Endometrium (tissue), 2 donors: ENCODE measurements around the gene CMC2.

Source experiments
- FAIRE-seq: peaks from 2 replicates; lab custom pipeline; 2012; peaks lifted over from hg19 to GRCh38; lab: Jason Lieb, UNC
- donor health status: control.
- donor health status: control.

The CMC2 gene

GRCh38 chr16:81003064-81003463 lies 3.6 kb downstream of the CMC2 start:
- no peak for FAIRE-seq

GRCh38 chr16:81001330-81001729 lies 5.4 kb downstream of the CMC2 start:
- FAIRE-seq = no peak

DNA sequence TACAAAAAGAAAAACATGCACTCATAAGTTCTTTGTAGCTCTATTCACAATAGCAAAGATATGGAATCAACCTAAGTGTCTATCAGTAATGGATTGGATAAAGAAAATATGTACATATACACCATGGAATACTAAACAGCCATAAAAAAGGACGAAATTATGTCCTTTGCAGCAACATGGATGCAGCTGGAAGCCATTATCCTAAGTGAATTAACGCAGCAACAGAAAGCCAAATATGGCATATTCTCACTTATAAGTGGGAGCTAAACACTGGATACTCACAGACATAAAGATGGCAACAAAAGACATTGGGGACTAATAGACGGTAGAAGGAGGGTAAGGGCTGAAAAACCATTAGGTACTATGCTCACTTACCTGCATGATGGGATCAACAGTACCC lies 5.8 kb downstream of the CMC2 start:
- no peak for FAIRE-seq

- FAIRE-seq = no peak
These were observed 8.6 kb downstream of the CMC2 start for GRCh38 chr16:80997964-80998620.

DNA sequence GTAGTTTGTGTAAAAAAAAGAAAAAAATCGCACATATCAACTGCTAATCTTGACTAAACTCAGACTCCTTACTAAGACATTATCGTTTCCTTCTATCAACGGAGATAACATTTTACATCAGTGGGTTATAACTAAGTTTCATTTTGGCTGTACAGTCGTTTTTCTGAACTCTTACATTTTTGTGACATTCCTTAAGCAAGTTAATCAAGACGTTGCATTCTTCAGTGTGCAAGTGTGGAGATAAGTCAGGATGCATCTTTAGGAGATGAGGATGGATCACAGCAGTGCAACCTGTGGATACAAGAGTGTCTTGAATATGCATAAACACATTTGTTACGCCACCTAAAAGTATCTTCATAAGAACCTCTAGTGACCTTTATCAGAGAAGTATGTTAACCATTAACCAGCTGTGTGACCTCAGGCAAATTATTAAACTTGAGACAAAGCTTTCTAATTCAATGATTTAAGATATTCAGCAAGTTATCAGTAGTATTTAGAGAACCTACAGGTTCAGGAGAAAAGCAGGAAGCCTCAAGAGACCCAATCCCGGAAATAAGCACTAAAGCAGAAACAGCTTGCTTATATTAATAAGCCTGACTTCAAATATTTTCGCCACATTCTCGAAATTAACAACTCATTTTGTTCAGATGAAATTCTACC lies 9.4 kb downstream of the CMC2 start:
- FAIRE-seq = no peak

DNA sequence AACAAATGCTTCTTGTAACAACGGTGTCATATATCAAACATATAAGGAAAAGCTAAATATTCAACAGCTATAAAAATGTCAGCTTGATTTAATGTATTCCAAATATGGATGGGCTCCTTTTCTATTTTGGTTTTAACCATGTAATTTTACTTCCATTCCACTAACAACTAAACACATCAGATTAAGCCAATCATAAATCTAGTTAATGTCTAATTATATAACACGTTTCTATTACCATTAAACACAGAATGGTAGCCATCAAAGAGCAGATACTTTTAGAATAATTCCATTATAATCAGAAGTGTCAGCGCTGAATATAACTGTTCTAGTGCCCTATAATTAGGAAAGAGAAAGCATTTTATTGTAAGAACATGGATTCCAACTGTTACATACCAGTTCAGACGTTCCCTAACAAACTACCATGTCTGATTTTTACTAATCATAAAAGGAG lies 10.0 kb downstream of the CMC2 start:
- FAIRE-seq = no peak

DNA sequence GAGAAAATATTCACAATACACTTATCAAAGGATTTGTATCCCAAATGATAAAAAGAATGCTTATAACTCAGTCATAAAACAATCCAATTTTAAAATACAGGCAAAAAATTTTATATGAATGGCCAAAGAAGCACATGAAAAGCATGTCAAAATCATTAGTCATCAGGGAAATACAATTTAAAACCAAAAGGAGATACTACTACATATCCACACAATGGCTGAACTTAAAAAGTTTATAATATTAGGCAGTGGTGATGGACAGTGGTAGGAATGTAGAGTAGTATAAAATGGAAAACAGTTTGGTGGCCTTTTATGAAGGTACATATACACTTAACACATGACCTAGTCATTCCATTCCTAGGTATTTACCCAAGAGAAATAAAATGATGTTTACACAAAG lies 12.2 kb downstream of the CMC2 start:
- no peak for FAIRE-seq

- no peak for FAIRE-seq
These were observed 12.9 kb downstream of the CMC2 start for GRCh38 chr16:80993834-80994233.

DNA sequence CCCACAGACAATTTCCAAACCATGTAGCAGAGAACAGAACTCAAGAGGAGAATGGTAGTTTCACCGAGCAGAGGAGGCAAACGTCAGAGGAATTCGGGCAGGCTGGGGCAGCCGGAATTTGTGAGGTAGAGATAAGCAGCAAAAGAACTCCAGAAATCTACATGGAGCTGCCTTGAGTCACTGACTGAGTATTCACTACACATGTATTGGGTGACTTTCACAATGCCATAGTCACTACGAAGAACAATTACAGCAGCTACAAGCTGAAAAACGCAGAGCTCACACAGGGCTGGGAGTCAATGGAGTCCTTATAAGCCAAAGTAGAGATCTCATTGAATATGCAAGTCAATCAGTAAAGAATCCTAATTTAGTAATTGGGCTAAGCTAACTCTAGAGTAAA lies 13.4 kb downstream of the CMC2 start:
- no peak for FAIRE-seq

DNA sequence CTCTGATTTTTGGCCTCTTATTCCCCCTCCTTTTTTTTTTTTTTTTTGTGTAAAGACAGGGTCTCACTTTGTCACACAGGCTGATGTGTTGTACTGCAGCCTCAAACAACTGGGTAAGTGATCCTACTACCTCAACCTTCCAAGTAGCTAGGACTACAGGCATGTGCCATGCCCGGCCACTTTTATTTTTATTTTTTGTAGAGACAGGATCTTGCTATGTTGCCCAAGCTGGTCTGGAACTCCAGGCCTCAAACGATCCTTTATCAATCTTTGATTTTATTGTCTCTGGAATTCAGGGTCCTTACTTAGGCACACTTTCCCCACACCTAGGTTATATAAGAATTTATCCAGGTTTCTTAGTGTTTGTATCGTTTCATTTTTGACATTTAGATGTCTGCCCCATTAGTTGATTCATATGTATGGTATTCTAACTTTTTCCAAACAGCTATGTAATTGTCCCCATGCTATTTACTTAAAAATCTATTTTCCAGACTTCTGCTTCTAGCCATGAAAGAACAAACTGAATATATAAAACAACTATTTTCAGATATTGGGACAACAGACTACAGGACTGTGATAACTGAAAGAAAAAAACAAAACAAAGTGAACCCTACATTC lies 13.9 kb downstream of the CMC2 start:
- no peak for FAIRE-seq

GRCh38 chr16:80991792-80992430 lies 14.8 kb downstream of the CMC2 start:
- no peak for FAIRE-seq

GRCh38 chr16:80990978-80991377 lies 15.7 kb downstream of the CMC2 start:
- FAIRE-seq = no peak

- no peak for FAIRE-seq
These were observed 16.1 kb downstream of the CMC2 start for GRCh38 chr16:80990577-80990976.

DNA sequence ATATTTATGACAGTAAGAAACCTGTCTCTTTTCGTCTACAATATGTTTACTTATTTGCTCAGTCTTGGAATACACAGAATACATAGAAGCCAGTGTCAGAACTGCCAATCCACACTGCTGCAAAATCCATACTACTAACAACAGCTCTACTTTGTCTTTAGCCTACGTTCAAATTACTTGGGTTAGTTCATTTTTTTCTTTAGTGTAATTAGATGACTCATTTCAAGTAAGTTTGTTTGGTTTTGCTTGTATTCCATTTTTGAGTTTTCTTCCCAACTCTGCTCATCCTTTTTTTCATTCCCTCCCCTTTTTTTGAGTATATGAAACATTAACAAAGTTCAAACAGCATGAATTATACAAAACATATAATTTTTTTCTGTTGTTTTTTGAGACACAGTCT lies 16.9 kb downstream of the CMC2 start:
- no peak for FAIRE-seq

GRCh38 chr16:80988756-80989155 lies 17.9 kb downstream of the CMC2 start:
- no peak for FAIRE-seq

DNA sequence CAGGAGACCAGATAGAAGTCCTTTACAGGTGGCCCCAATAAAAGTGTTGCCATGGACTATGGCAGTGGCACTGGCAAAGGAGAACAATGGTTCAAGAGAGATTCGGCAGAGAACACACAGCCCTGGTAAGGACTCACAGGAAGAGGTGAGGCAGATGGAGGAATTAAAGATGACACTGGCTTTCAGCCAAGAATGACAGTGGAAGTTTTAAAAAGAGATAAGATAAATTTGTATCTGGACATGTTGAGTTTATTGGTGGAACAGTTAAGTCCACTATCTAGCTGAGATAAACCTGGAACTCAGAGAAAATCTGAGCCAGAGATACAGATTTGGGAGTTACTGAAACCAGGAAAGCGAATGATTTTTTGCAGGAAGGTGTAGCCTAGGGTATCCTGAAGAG lies 20.1 kb downstream of the CMC2 start:
- no peak for FAIRE-seq

- FAIRE-seq = no peak
These were observed 21.1 kb downstream of the CMC2 start for GRCh38 chr16:80985611-80986010.

DNA sequence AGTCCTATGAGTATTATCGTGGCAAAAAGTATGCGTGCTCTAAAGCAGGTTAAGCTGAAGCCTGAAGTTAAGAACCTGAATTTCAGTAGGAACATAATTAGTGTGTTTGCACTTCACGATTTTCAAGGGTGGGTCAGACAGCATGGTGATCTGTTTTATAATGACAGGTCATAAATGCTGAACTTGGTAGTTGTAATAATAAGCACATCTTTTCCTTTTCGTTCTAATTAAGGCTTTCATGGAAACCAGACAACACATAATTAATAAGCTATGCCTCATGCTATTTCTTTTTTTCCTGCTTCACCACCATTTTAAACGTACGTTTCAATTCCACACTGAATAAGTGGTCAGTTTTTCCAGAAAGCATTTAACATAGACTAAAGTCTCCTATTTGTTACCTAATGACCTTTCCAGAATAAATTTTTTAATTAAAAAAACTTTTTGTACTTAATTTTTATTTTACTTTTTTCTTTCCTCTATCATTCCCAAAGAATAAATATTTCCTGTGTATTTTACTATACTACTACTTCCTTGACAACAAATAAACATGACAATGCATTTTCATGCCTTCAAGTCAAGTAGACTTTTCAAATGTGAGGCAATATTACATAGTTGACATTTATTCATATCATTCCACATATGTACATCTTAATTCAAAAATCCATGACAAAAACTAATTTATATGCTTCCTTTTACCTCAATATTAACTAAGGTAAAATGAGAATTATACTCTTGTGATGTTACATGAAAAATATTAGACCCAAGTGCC lies 22.4 kb downstream of the CMC2 start:
- no peak for FAIRE-seq

- no peak for FAIRE-seq
These were observed 24.0 kb downstream of the CMC2 start for GRCh38 chr16:80982646-80983045.

- FAIRE-seq = no peak
These were observed 25.6 kb downstream of the CMC2 start for GRCh38 chr16:80981103-80981502.

- FAIRE-seq = no peak
These were observed 29.7 kb downstream of the CMC2 start for GRCh38 chr16:80976946-80977345.

DNA sequence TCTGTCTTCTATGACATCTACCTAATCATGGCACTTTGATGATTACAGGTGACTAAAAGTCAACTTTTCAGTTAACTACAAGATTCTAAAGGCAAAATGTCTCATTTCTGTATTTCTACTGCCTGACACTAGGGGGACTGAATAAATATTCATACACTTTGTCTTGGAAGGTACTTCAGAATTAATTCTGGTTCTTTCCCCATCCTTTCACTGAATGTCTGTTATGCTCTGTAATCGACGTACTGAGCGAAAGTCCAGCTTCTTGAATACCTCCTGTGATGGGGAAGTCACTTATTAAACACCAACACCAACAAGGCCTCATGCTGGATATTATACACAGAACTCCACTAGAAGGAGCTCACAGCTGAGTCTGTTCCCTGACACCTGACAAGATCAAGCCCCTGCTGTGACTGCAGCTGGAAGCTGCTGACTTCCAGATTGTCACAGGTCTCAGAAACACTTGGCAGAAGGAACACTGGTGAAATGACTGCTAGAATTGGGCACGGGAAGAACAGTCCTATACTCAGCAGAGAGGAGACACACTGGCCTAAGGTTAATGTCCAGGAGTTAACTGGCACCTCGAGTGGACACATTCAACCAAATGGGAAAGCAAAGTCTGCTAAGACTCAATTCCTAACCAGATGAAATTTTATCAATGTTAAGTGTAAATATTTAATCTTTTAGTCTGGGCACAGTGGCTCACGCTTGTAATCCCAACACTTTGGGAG lies 31.9 kb downstream of the CMC2 start:
- FAIRE-seq = no peak
